SK-N-SH treated with all-trans-retinoic acid at 6 μM for 48 hours (cell line): Measurements from ENCODE around the gene C3orf18.

ENCODE experiments used
- ARNTL ChIP-seq: fragments of 450-650 bp; formaldehyde crosslinking; IDR thresholded peaks from 2 replicates; pipeline ENCODE4 v1.5.0; 2020; ENCODE audit warnings: low read depth, mild to moderate bottlenecking, moderate library complexity, borderline replicate concordance
- BACH2 ChIP-seq: fragments of 250-450 bp; sonication (Bioruptor Pico); IDR thresholded peaks from 2 replicates; pipeline ENCODE4 v1.9.0; 2021; ENCODE audit warnings: mild to moderate bottlenecking, borderline replicate concordance
- CSDC2 ChIP-seq: fragments of 250-450 bp; sonication (Bioruptor Pico); IDR thresholded peaks from 2 replicates; pipeline ENCODE4 v1.5.0; 2020; ENCODE audit warnings: mild to moderate bottlenecking, moderate library complexity
- ZFP3 ChIP-seq: fragments of 250-450 bp; sonication (Bioruptor Pico); IDR thresholded peaks from 2 replicates; pipeline ENCODE4 v1.5.0; 2020; ENCODE audit warnings: mild to moderate bottlenecking, moderate library complexity
- ZFP30 ChIP-seq: fragments of 450-650 bp; formaldehyde crosslinking; IDR thresholded peaks from 2 replicates; pipeline ENCODE4 v1.5.0; 2022; ENCODE audit warnings: mild to moderate bottlenecking, moderate library complexity
- ZNF565 ChIP-seq: fragments of 450-650 bp; formaldehyde crosslinking; conservative IDR thresholded peaks from 2 replicates; pipeline ENCODE4 v1.5.0; 2020; ENCODE audit warnings: low read depth, mild to moderate bottlenecking, moderate library complexity
- TF ChIP-seq, protein P1 (sequence below): fragments of 250-450 bp; sonication (Bioruptor Pico); IDR thresholded peaks from 2 replicates; pipeline ENCODE4 v1.8.0; 2020; ENCODE audit warnings: mild to moderate bottlenecking, moderate library complexity, borderline replicate concordance

DNA sequence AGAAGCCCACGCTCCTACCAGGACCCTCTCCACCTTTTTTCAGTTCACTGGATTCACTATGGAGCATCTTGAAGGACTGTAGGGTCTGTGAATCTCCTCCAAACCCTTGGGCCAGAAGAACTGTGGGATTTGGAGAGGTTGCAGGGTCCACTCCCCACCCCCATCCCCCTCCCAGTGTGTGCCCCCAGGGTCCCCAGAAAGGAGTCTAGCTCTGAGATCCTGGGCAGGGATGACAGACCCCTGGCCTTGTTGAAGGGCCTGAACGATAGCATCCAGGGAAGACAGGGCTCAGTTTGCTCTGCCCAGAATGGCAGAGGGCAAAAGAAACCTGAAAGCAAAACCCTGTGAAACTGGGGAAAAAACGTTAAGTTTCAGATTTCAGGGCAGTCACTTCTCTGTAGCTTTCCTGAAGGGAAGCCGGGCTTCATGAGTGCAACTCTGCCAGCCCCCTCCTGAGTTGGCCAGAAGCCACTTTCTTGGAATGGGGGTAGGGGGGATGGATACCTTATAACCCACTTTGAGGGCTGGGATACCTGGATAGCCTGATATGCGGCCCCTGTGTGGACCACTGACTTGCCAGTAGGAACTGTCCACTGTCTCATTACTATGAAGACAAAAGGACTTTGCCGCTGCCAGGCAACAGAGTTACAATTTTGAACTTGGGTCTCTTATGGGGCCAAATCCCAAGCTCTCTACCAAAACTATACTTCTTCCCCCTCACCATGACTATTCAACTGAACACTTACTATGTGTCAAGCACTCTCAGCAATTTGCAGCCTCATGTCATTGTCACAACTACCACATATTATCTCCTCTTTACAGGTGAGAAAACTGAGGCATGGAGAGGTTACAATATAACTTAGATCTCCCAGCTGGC lies 45.7 kb upstream of the C3orf18 start:
- TF ChIP-seq, protein P1, sequence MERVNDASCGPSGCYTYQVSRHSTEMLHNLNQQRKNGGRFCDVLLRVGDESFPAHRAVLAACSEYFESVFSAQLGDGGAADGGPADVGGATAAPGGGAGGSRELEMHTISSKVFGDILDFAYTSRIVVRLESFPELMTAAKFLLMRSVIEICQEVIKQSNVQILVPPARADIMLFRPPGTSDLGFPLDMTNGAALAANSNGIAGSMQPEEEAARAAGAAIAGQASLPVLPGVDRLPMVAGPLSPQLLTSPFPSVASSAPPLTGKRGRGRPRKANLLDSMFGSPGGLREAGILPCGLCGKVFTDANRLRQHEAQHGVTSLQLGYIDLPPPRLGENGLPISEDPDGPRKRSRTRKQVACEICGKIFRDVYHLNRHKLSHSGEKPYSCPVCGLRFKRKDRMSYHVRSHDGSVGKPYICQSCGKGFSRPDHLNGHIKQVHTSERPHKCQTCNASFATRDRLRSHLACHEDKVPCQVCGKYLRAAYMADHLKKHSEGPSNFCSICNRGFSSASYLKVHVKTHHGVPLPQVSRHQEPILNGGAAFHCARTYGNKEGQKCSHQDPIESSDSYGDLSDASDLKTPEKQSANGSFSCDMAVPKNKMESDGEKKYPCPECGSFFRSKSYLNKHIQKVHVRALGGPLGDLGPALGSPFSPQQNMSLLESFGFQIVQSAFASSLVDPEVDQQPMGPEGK (CRISPR knock-in tag), result no peak
- TF ChIP-seq ZNF565 (CRISPR knock-in tag) (no peak), BACH2 (no peak), ZFP3 (CRISPR knock-in tag) (no peak), ZFP30 (no peak), ARNTL (CRISPR knock-in tag) (no peak), CSDC2 (CRISPR knock-in tag) (no peak)
